IPS DF 4.7 (cell line): ENCODE data around the gene CTXN1.
A peak's percentile ranks its signal among the peaks of the same experiment; 100 is the strongest.
"Not testable (repeated sequence)": the region's sequence is repeated elsewhere in the genome, so short reads cannot be mapped to it uniquely, and the experiment has no call there.

Experiments used
- DNase-seq: peaks from one replicate; pipeline ENCODE4 v3.0.0-alpha.2; 2013; ENCODE audit warnings: low spot score; ENCODE audit errors: extremely low read depth

CTXN1 gene

GRCh38 chr19:7926727-7927604 lies 1.0 kb upstream of the CTXN1 start:
- DNase-seq, result no peak

- peak; percentile 78 for DNase-seq
Observed at GRCh38 chr19:7925171-7925851, 624 bp downstream of the CTXN1 start.

- no peak for DNase-seq
Observed at GRCh38 chr19:7924651-7925170, 1.2 kb downstream of the CTXN1 start.

GRCh38 chr19:7924241-7924640 lies 1.7 kb downstream of the CTXN1 start:
- no peak for DNase-seq

GRCh38 chr19:7923295-7924191 lies 2.4 kb downstream of the CTXN1 start:
- DNase-seq, result no peak

- DNase-seq, result no peak
Observed at GRCh38 chr19:7922836-7923195, 3.1 kb downstream of the CTXN1 start.

- DNase-seq, result no peak
Observed at GRCh38 chr19:7921967-7922835, 3.7 kb downstream of the CTXN1 start.

GRCh38 chr19:7921302-7921966 lies 4.5 kb downstream of the CTXN1 start:
- no peak for DNase-seq

GRCh38 chr19:7920519-7921301 lies 5.2 kb downstream of the CTXN1 start:
- DNase-seq, result no peak

GRCh38 chr19:7919610-7920518 lies 6.1 kb downstream of the CTXN1 start, which contains the start of gene SNAPC2:
Gene SNAPC2 (plus strand): TSS chr19:7920338. CDS start chr19:7920367, 29 bp downstream.
- DNase-seq, result no peak

- no peak for DNase-seq
Observed at GRCh38 chr19:7918615-7919421, 7.1 kb downstream of the CTXN1 start.

GRCh38 chr19:7918062-7918614 lies 7.8 kb downstream of the CTXN1 start:
- not testable (repeated sequence) for DNase-seq

- DNase-seq, result no peak
Observed at GRCh38 chr19:7917267-7918061, 8.5 kb downstream of the CTXN1 start.

- DNase-seq, result no peak
Observed at GRCh38 chr19:7916955-7917266, 9.0 kb downstream of the CTXN1 start.

- no peak for DNase-seq
Observed at GRCh38 chr19:7916103-7916954, 9.6 kb downstream of the CTXN1 start.
